Activated naive CD8-positive, alpha-beta T cell (primary cell): ENCODE results near the gene KCNN3.

Experiments
- H3K27ac Mint-ChIP-seq: one replicate; pipeline ENCODE4 v1.8.0; 2021; ENCODE audit warnings: mixed read lengths
- H3K27me3 Mint-ChIP-seq: one replicate; pipeline ENCODE4 v1.8.0; 2021; ENCODE audit warnings: mixed read lengths
- H3K36me3 Mint-ChIP-seq: one replicate; pipeline ENCODE4 v1.8.0; 2021; ENCODE audit warnings: mixed read lengths
- H3K4me1 Mint-ChIP-seq: one replicate; pipeline ENCODE4 v1.8.0; 2021; ENCODE audit warnings: low read depth, mixed read lengths
- H3K4me3 Mint-ChIP-seq: one replicate; pipeline ENCODE4 v1.8.0; 2021; ENCODE audit warnings: mild to moderate bottlenecking, mixed read lengths
- H3K9me3 Mint-ChIP-seq: one replicate; pipeline ENCODE4 v1.8.0; 2021; ENCODE audit warnings: low read depth, mixed read lengths

KCNN3 gene

GRCh38 chr1:154843636-154844296, 26.3 kb downstream of the KCNN3 start:
- Mint-ChIP-seq H3K9me3 (no peaks in the 10 kb centered on the region), H3K36me3 (no peaks in the 10 kb centered on the region), H3K4me3 (no peak overlapping the region), H3K4me1 (no peaks in the 10 kb centered on the region), H3K27ac (no peak overlapping the region), H3K27me3 (no peaks in the 10 kb centered on the region)

- H3K36me3 Mint-ChIP-seq: no peaks in the 10 kb centered on the region
- H3K4me1 Mint-ChIP-seq: no peaks in the 10 kb centered on the region
- no peak overlapping the region for H3K4me3 Mint-ChIP-seq
- no peak overlapping the region for H3K27ac Mint-ChIP-seq
- no peaks in the 10 kb centered on the region for H3K27me3 Mint-ChIP-seq
- H3K9me3 Mint-ChIP-seq: no peaks in the 10 kb centered on the region
These were observed 27.4 kb downstream of the KCNN3 start for GRCh38 chr1:154842635-154843034.

- H3K9me3 Mint-ChIP-seq: no peaks in the 10 kb centered on the region
- H3K4me1 Mint-ChIP-seq: no peaks in the 10 kb centered on the region
- no peaks in the 10 kb centered on the region for H3K36me3 Mint-ChIP-seq
- no peak overlapping the region for H3K27ac Mint-ChIP-seq
- no peak overlapping the region for H3K4me3 Mint-ChIP-seq
- H3K27me3 Mint-ChIP-seq: no peaks in the 10 kb centered on the region
These were observed 28.7 kb downstream of the KCNN3 start for GRCh38 chr1:154841384-154841783.

GRCh38 chr1:154840269-154841176, 29.6 kb downstream of the KCNN3 start:
- no peaks in the 10 kb centered on the region for H3K4me1 Mint-ChIP-seq
- no peak overlapping the region for H3K4me3 Mint-ChIP-seq
- H3K27ac Mint-ChIP-seq: no peak overlapping the region
- H3K9me3 Mint-ChIP-seq: no peaks in the 10 kb centered on the region
- H3K27me3 Mint-ChIP-seq: no peaks in the 10 kb centered on the region
- H3K36me3 Mint-ChIP-seq: no peaks in the 10 kb centered on the region

- Mint-ChIP-seq H3K27ac (no peak overlapping the region), H3K4me1 (no peaks in the 10 kb centered on the region), H3K36me3 (no peaks in the 10 kb centered on the region)
These were observed 30.4 kb downstream of the KCNN3 start for GRCh38 chr1:154839691-154840090.

GRCh38 chr1:154838988-154839387, 31.1 kb downstream of the KCNN3 start:
- Mint-ChIP-seq H3K36me3 (no peaks in the 10 kb centered on the region), H3K27ac (no peak overlapping the region), H3K4me3 (no peak overlapping the region), H3K9me3 (no peaks in the 10 kb centered on the region), H3K27me3 (no peaks in the 10 kb centered on the region), H3K4me1 (no peaks in the 10 kb centered on the region)

More at GRCh38 chr1:154839691-154840090, 30.4 kb downstream of the KCNN3 start:
- H3K4me3 Mint-ChIP-seq: no peak overlapping the region
- H3K9me3 Mint-ChIP-seq: no peaks in the 10 kb centered on the region
- no peaks in the 10 kb centered on the region for H3K27me3 Mint-ChIP-seq

- no peaks in the 10 kb centered on the region for H3K9me3 Mint-ChIP-seq
- H3K4me3 Mint-ChIP-seq: no peak overlapping the region
- H3K27ac Mint-ChIP-seq: no peak overlapping the region
- H3K36me3 Mint-ChIP-seq: no peaks in the 10 kb centered on the region
- H3K4me1 Mint-ChIP-seq: no peaks in the 10 kb centered on the region
- H3K27me3 Mint-ChIP-seq: no peaks in the 10 kb centered on the region
These were observed 31.6 kb downstream of the KCNN3 start for GRCh38 chr1:154838461-154838860.

GRCh38 chr1:154837672-154838171, 32.4 kb downstream of the KCNN3 start:
- no peaks in the 10 kb centered on the region for H3K4me1 Mint-ChIP-seq
- no peaks in the 10 kb centered on the region for H3K9me3 Mint-ChIP-seq
- H3K36me3 Mint-ChIP-seq: no peaks in the 10 kb centered on the region
- H3K27ac Mint-ChIP-seq: no peak overlapping the region
- no peak overlapping the region for H3K4me3 Mint-ChIP-seq
- no peaks in the 10 kb centered on the region for H3K27me3 Mint-ChIP-seq

GRCh38 chr1:154837034-154837671, 32.9 kb downstream of the KCNN3 start:
- Mint-ChIP-seq H3K4me3 (no peak overlapping the region), H3K27me3 (no peaks in the 10 kb centered on the region), H3K4me1 (no peaks in the 10 kb centered on the region)

GRCh38 chr1:154835531-154836324, 34.4 kb downstream of the KCNN3 start:
- Mint-ChIP-seq H3K27me3 (no peaks in the 10 kb centered on the region), H3K36me3 (no peaks in the 10 kb centered on the region), H3K4me1 (no peaks in the 10 kb centered on the region), H3K27ac (no peak overlapping the region), H3K9me3 (no peaks in the 10 kb centered on the region), H3K4me3 (no peak overlapping the region)

More at GRCh38 chr1:154837034-154837671, 32.9 kb downstream of the KCNN3 start:
- H3K27ac Mint-ChIP-seq: no peak overlapping the region
- H3K36me3 Mint-ChIP-seq: no peaks in the 10 kb centered on the region
- no peaks in the 10 kb centered on the region for H3K9me3 Mint-ChIP-seq

GRCh38 chr1:154833841-154834240, 36.2 kb downstream of the KCNN3 start:
- H3K4me3 Mint-ChIP-seq: no peak overlapping the region
- no peaks in the 10 kb centered on the region for H3K27me3 Mint-ChIP-seq
- no peak overlapping the region for H3K27ac Mint-ChIP-seq
- H3K9me3 Mint-ChIP-seq: no peaks in the 10 kb centered on the region
- H3K36me3 Mint-ChIP-seq: no peaks in the 10 kb centered on the region
- no peaks in the 10 kb centered on the region for H3K4me1 Mint-ChIP-seq

GRCh38 chr1:154833209-154833608, 36.9 kb downstream of the KCNN3 start:
- no peaks in the 10 kb centered on the region for H3K9me3 Mint-ChIP-seq
- no peak overlapping the region for H3K27ac Mint-ChIP-seq
- no peaks in the 10 kb centered on the region for H3K4me1 Mint-ChIP-seq
- no peaks in the 10 kb centered on the region for H3K36me3 Mint-ChIP-seq
- no peak overlapping the region for H3K4me3 Mint-ChIP-seq
- no peaks in the 10 kb centered on the region for H3K27me3 Mint-ChIP-seq

- Mint-ChIP-seq H3K9me3 (no peaks in the 10 kb centered on the region), H3K4me1 (no peaks in the 10 kb centered on the region), H3K27me3 (no peaks in the 10 kb centered on the region)
These were observed 37.7 kb downstream of the KCNN3 start for GRCh38 chr1:154832384-154832783.

GRCh38 chr1:154831462-154831861, 38.6 kb downstream of the KCNN3 start:
- Mint-ChIP-seq H3K27me3 (no peaks in the 10 kb centered on the region), H3K27ac (no peak overlapping the region), H3K36me3 (no peaks in the 10 kb centered on the region), H3K4me1 (no peaks in the 10 kb centered on the region), H3K4me3 (no peak overlapping the region), H3K9me3 (no peaks in the 10 kb centered on the region)

More at GRCh38 chr1:154832384-154832783, 37.7 kb downstream of the KCNN3 start:
- Mint-ChIP-seq H3K4me3 (no peak overlapping the region), H3K36me3 (no peaks in the 10 kb centered on the region), H3K27ac (no peak overlapping the region)
